Esophagus squamous epithelium (tissue), 5 donors: ENCODE data around the gene STMP1. TPM values are rescaled to one million over a fixed set of nuclear protein-coding genes. Genes with fewer than 3 reads are reported as not detected.

Experiments used
- DNase-seq: peaks from one replicate; lab custom pipeline; 2025; lab: John Stamatoyannopoulos, UW
- H3K27ac ChIP-seq, 4 donors: fragments of 200-600 bp; sonication (generic); one replicate each; pipeline ENCODE4 v1.5.1; 2016 to 2019; ENCODE audit warnings: mild to moderate bottlenecking in 1 of 4
- H3K27me3 ChIP-seq, 4 donors: fragments of 200-600 bp; sonication (generic); 1 replicate in 3 of 4; 2 replicates in 1 of 4; pipeline versions ENCODE4 v1.5.1 to v1.6.0; 2017 to 2021; ENCODE audit warnings: antibody characterized with exemption in 1 of 4
- H3K36me3 ChIP-seq, 3 donors: fragments of 200-600 bp; sonication (generic); one replicate each; pipeline ENCODE4 v1.5.1; 2016 to 2019
- H3K4me1 ChIP-seq, 3 donors: fragments of 200-600 bp; sonication (generic); one replicate each; pipeline ENCODE4 v1.5.1; 2017 to 2019
- H3K4me3 ChIP-seq, 4 donors: fragments of 200-600 bp; sonication (generic); 1 replicate in 3 of 4; 2 replicates in 1 of 4; pipeline ENCODE4 v1.5.1; 2016 to 2019; ENCODE audit warnings: mild to moderate bottlenecking in 2 of 4, moderate library complexity in 1 of 4
- H3K9me3 ChIP-seq, 3 donors: fragments of 200-600 bp; sonication (generic); one replicate each; pipeline ENCODE4 v1.5.1; 2016 to 2019
- POLR2A ChIP-seq, 4 donors: fragments of 450-650 bp; IDR thresholded peaks; one replicate each; pipeline ENCODE4 v1.6.1; 2017; ENCODE audit warnings: antibody characterized with exemption in 4 of 4, mild to moderate bottlenecking in 4 of 4, moderate library complexity in 3 of 4
- WGBS, 2 donors: methylation state at CpG; one replicate each; pipeline ENCODE4 v1.1.5; 2018; 5-methylcytosine and 5-hydroxymethylcytosine counted together
- intact Hi-C: fragments of 100-400 bp; cut with DNase I; formaldehyde crosslinking; loops from one replicate; pipeline ENCODE4 v1.15.0; 2022
- total RNA-seq, 4 donors: library from RNA; depleted of rRNA; stranded (reverse); fragments of >200 nt; gene quantifications; one replicate each; pipeline ENCODE4 v1.1.0, GENCODE V29; 2016
- TF ChIP-seq, protein P1 (sequence below), 6 experiments: fragments of 450-650 bp in 4 of 6; fragments of 200-600 bp in 2 of 6; sonication (generic) in 2 of 6; IDR thresholded peaks; one replicate each; pipeline ENCODE4 v1.5.1; 2016 to 2019; ENCODE audit warnings: antibody characterized with exemption in 6 of 6, mild to moderate bottlenecking in 4 of 6, moderate library complexity in 4 of 6
- donor health status: DM: yes; HTN: yes; CAD: no.

The STMP1 gene
- total RNA-seq, 4 donors from 2014 or later: 19.2 to 25.6 (median 23.1) TPM

- TF ChIP-seq, protein P1, sequence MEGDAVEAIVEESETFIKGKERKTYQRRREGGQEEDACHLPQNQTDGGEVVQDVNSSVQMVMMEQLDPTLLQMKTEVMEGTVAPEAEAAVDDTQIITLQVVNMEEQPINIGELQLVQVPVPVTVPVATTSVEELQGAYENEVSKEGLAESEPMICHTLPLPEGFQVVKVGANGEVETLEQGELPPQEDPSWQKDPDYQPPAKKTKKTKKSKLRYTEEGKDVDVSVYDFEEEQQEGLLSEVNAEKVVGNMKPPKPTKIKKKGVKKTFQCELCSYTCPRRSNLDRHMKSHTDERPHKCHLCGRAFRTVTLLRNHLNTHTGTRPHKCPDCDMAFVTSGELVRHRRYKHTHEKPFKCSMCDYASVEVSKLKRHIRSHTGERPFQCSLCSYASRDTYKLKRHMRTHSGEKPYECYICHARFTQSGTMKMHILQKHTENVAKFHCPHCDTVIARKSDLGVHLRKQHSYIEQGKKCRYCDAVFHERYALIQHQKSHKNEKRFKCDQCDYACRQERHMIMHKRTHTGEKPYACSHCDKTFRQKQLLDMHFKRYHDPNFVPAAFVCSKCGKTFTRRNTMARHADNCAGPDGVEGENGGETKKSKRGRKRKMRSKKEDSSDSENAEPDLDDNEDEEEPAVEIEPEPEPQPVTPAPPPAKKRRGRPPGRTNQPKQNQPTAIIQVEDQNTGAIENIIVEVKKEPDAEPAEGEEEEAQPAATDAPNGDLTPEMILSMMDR (IDR thresholded peaks at IDR 0.05): no peak
- no peak for TF ChIP-seq POLR2A (IDR thresholded peaks at IDR 0.05)
- WGBS, 2 donors: 95 to 96% methylated on average over 5 of the region's 5 CpGs
Measured at GRCh38 chr7:135715055-135715522, 52.8 kb downstream of the STMP1 start.

DNA sequence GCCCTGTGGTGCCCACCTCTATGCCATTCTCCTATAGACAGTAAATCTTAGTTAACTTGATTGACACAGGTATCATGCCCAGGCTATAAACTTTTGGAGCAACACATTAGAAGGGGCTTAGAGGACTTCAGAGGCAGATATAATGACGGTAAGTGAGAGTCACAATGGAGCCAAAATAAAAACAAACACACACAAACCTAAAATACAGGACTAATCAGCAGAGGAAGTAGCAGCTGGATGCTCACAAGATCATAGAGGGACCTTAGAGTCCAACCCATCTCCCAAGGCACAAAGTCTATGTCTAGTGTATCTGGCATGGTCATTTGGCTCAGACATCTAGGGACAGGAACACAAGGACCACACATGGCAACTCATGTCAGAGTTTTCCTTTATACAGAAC is 53.4 kb downstream of the STMP1 start:
- WGBS, 2 donors: 83 to 100% methylated on average over 1 of the region's 1 CpG

More at GRCh38 chr7:135715055-135715522, 52.8 kb downstream of the STMP1 start:
- peaks cover 0 to 37% (median 0%) of the 10 kb centered on the region in 4 donors for H3K27me3 ChIP-seq
- no peak for DNase-seq
- H3K9me3 ChIP-seq: no peaks in the 10 kb centered on the region
- H3K4me3 ChIP-seq: no peak overlapping the region
- H3K4me1 ChIP-seq: peaks cover 0 to 34% (median 5%) of the 10 kb centered on the region in 3 donors
- H3K27ac ChIP-seq: no peak overlapping the region
- no peaks in the 10 kb centered on the region for H3K36me3 ChIP-seq
- intact Hi-C loops: no loop called here

GRCh38 chr7:135716677-135717238 is 54.4 kb downstream of the STMP1 start:
- Histone ChIP-seq H3K4me1 (peaks cover 0 to 25% (median 5%) of the 10 kb centered on the region in 3 donors), H3K27me3 (peaks cover 0 to 44% (median 0%) of the 10 kb centered on the region in 4 donors), H3K9me3 (no peaks in the 10 kb centered on the region), H3K27ac (no peak overlapping the region), H3K4me3 (no peak overlapping the region), H3K36me3 (no peaks in the 10 kb centered on the region)
- TF ChIP-seq, protein P1 (IDR thresholded peaks at IDR 0.05): no peak
- no peak for TF ChIP-seq POLR2A (IDR thresholded peaks at IDR 0.05)
- WGBS, 2 donors: 25 to 37% methylated on average over 9 of the region's 9 CpGs
- no peak for DNase-seq
- intact Hi-C loops: no loop called here

More for the DNA sequence above, 53.4 kb downstream of the STMP1 start:
- Histone ChIP-seq H3K27ac (no peak overlapping the region), H3K36me3 (no peaks in the 10 kb centered on the region), H3K4me1 (peaks cover 0 to 33% (median 5%) of the 10 kb centered on the region in 3 donors), H3K4me3 (no peak overlapping the region), H3K9me3 (no peaks in the 10 kb centered on the region), H3K27me3 (peaks cover 0 to 40% (median 0%) of the 10 kb centered on the region in 4 donors)
- intact Hi-C loops: no loop called here
- TF ChIP-seq, protein P1 (IDR thresholded peaks at IDR 0.05): no peak
- TF ChIP-seq POLR2A (IDR thresholded peaks at IDR 0.05): no peak
- DNase-seq: no peak

DNA sequence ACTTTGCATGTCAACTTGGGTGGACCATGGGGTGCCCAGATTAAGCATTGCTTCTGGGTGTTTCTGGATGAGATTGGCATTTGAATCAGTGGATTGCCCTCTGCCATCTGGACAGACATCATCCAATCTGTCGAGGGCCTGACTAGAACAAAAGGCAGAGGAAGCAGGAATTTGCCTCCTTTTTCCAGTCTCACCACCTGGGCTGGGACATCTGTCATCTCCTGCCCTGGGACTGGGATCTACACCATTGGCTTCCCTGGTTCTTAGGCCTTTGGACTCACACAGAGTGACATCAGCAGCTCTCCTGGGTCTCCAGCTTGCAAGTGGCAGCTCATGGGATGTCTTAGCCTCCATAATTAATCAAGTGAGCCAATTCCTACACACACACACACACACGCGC is 55.4 kb downstream of the STMP1 start:
- Histone ChIP-seq H3K9me3 (no peaks in the 10 kb centered on the region), H3K27ac (no peak overlapping the region), H3K4me3 (no peak overlapping the region), H3K4me1 (peaks cover 0 to 25% (median 5%) of the 10 kb centered on the region in 3 donors), H3K36me3 (no peaks in the 10 kb centered on the region), H3K27me3 (peaks cover 0 to 44% (median 0%) of the 10 kb centered on the region in 4 donors)
- no peak for DNase-seq
- no peak for TF ChIP-seq POLR2A (IDR thresholded peaks at IDR 0.05)
- TF ChIP-seq, protein P1 (IDR thresholded peaks at IDR 0.05): no peak
- 83 to 90% methylated on average over 2 to 3 of the region's 3 CpGs for WGBS, 2 donors
- intact Hi-C loops: no loop called here

- WGBS, 2 donors: 93 to 100% methylated on average over 2 of the region's 2 CpGs
- H3K9me3 ChIP-seq: no peaks in the 10 kb centered on the region
- H3K4me3 ChIP-seq: no peak overlapping the region
- no peak overlapping the region for H3K27ac ChIP-seq
- TF ChIP-seq, protein P1 (IDR thresholded peaks at IDR 0.05): no peak
- no peak for TF ChIP-seq POLR2A (IDR thresholded peaks at IDR 0.05)
- peaks cover 0 to 25% (median 5%) of the 10 kb centered on the region in 3 donors for H3K4me1 ChIP-seq
- H3K36me3 ChIP-seq: no peaks in the 10 kb centered on the region
- DNase-seq: no peak
- intact Hi-C loops: no loop called here
- peaks cover 0 to 44% (median 0%) of the 10 kb centered on the region in 4 donors for H3K27me3 ChIP-seq
Measured at GRCh38 chr7:135718219-135718618, 55.9 kb downstream of the STMP1 start.
